Activated CD8-positive, alpha-beta T cell treated with anti-CD3 and anti-CD28 coated beads, Interleukin-2, amount 10 ng/mL, durations not matched to agents 7 days and 5 days (primary cell): ENCODE data around the gene SNX14. TPM values are rescaled to one million over a fixed set of nuclear protein-coding genes. Genes with fewer than 3 reads are reported as not detected.

ENCODE experiments used
- ATAC-seq: fragments of 150-1000 bp; cut with Tn5 transposase; one replicate; pipeline ENCODE4 v1.10.0; 2021; ENCODE audit warnings: moderate library complexity
- CTCF ChIA-PET: fragments of 350-600 bp; sonication (Branson Sonifier 250); formaldehyde crosslinking; loops from one replicate; lab custom pipeline; 2021; ENCODE audit warnings: antibody characterized with exemption; lab: Charles Lee
- POLR2A ChIA-PET: fragments of 350-600 bp; sonication (Branson Sonifier 250); formaldehyde crosslinking; loops from one replicate; lab custom pipeline; 2021; ENCODE audit warnings: antibody characterized with exemption; lab: Charles Lee
- DNase-seq: peaks from one replicate; pipeline ENCODE4 v3.0.0-alpha.2; 2020
- H3K27ac Mint-ChIP-seq: one replicate; pipeline ENCODE4 v1.8.0; 2021; ENCODE audit warnings: mild to moderate bottlenecking, mixed read lengths
- H3K27me3 Mint-ChIP-seq: one replicate; pipeline ENCODE4 v1.8.0; 2021; ENCODE audit warnings: low read depth, mixed read lengths
- H3K36me3 Mint-ChIP-seq: one replicate; pipeline ENCODE4 v1.8.0; 2021; ENCODE audit warnings: low read depth, mixed read lengths
- H3K4me1 Mint-ChIP-seq: one replicate; pipeline ENCODE4 v1.8.0; 2021; ENCODE audit warnings: low read depth, mixed read lengths
- H3K4me3 Mint-ChIP-seq: one replicate; pipeline ENCODE4 v1.8.0; 2021; ENCODE audit warnings: mild to moderate bottlenecking, mixed read lengths
- H3K9me3 Mint-ChIP-seq: one replicate; pipeline ENCODE4 v1.8.0; 2022; ENCODE audit warnings: mixed read lengths; ENCODE audit not compliant: insufficient read depth
- total RNA-seq, 2 experiments: library from RNA; stranded (reverse); gene quantifications; one replicate each; pipeline ENCODE4 v1.2.3, GENCODE V29; 2021

Gene SNX14
- total RNA-seq, 2 experiments from 2014 or later, result 50.1 to 50.3 TPM

GRCh38 chr6:85496856-85497255, 96.8 kb downstream of the SNX14 start:
- Mint-ChIP-seq H3K27me3 (no peaks in the 10 kb centered on the region), H3K27ac (no peak overlapping the region), H3K9me3 (no peaks in the 10 kb centered on the region), H3K36me3 (peaks cover 15% of the 10 kb centered on the region), H3K4me1 (peaks cover 10% of the 10 kb centered on the region), H3K4me3 (no peak overlapping the region)
- ATAC-seq (no peak), DNase-seq (no peak)
- ChIA-PET POLR2A (interaction anchor here (0.6 kb wide), 1 partner anchor 97 kb away, joined by 3 read pairs; no protein-coding TSS in a partner anchor), CTCF (interaction anchor here (6.7 kb wide), 1 partner anchor 13 kb away, joined by 66 read pairs; no protein-coding TSS in a partner anchor)

DNA sequence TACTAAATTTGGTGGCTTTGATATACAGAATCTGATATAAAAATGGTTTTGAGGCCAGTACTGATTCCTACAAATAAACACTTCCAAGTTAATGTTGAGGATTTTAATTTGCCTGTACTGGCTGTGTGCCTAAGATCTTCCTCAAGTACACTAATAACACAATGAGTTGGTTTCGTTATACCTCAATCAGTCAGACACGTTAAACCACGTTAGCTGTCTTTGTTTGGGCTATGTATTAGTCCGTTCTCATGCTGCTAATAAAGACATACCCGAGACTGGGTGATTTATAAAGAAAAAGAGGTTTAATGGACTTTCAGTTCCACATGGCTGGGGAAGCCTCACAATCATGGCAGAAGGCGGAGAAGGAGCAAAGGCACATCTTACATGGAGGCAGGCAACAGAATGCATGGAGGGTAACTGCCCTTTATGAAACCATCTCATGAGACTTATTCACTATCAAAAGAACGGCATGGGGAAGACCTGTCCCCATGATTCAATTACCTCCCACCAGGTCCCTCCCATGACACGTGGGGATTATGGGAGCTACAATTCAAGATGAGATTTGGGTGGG, 97.6 kb downstream of the SNX14 start:
- POLR2A ChIA-PET, result no interaction called here
- DNase-seq (no peak), ATAC-seq (no peak)
- CTCF ChIA-PET, result interaction anchor here (6.7 kb wide), 1 partner anchor 12 kb away, joined by 66 read pairs; no protein-coding TSS in a partner anchor
- H3K9me3 Mint-ChIP-seq, result no peaks in the 10 kb centered on the region
- peaks cover 15% of the 10 kb centered on the region for H3K36me3 Mint-ChIP-seq
- peaks cover 10% of the 10 kb centered on the region for H3K4me1 Mint-ChIP-seq
- no peaks in the 10 kb centered on the region for H3K27me3 Mint-ChIP-seq
- H3K4me3 Mint-ChIP-seq, result no peak overlapping the region
- no peak overlapping the region for H3K27ac Mint-ChIP-seq

DNA sequence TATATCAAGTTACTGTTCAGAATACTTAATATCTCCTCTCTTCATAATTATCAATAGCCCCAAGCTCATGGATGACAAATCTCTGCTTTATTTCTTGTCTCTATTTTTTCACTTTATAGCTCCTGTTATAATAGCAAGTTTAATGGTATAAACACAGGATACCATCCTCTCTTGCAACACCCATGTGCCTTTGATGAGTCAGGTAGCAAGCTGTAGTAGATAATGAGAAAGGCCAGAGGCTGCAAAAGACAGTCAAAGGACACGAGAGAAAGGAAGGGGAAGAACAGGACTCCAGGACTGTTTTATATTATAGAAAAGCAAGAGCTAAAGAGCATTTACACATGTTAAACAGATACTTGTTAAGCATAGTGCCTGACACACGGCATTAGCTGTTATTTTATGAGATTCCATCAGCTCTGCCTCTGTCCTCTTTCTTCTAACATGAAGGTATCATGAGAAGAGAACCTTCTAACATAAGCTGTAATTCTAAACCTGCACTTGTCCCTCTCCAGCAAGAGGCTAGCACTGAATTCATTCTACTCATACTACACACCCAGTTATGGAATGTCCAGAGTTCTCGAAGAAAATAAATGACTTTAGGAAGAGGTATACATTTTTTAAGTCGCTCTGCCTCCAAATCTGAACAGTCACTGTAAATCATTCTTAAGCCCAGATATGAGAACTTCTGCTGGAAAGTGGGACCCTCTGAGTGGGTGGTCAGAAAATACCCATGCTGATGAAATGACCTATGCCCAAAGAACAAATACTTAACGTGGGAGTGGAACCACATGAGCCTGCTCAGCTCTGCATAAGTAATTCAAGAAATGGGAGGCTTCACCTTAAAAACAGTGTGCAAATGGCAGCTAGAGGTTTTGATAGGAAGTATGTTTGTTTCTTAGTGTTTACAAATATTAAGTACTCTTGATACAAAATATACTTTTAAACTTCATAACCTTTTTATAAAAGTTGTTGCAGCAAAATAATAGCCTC, 98.8 kb downstream of the SNX14 start:
- peaks cover 13% of the 10 kb centered on the region for H3K36me3 Mint-ChIP-seq
- ChIA-PET CTCF (interaction anchor here (1.0 to 6.7 kb wide), 5 partner anchors 10 to 171 kb away, joined by 4 to 66 read pairs (median 5); partner anchors contain the start of gene NT5E), POLR2A (interaction anchor here (1.0 to 1.4 kb wide), 2 partner anchors 12 to 44 kb away, joined by 3 read pairs; no protein-coding TSS in a partner anchor)
- no peaks in the 10 kb centered on the region for H3K9me3 Mint-ChIP-seq
- H3K4me1 Mint-ChIP-seq, result peaks cover 10% of the 10 kb centered on the region
- no peak overlapping the region for H3K27ac Mint-ChIP-seq
- DNase-seq (no peak), ATAC-seq (no peak)
- H3K27me3 Mint-ChIP-seq, result no peaks in the 10 kb centered on the region
- no peak overlapping the region for H3K4me3 Mint-ChIP-seq

- H3K36me3 Mint-ChIP-seq, result peaks cover 13% of the 10 kb centered on the region
- ATAC-seq, result no peak
- POLR2A ChIA-PET, result interaction anchor here (0.5 to 0.7 kb wide), 3 partner anchors 14 to 200 kb away, joined by 3 read pairs; no protein-coding TSS in a partner anchor
Observed at GRCh38 chr6:85493389-85493788, 100.3 kb downstream of the SNX14 start.

GRCh38 chr6:85490516-85491248, 103.0 kb downstream of the SNX14 start:
- Mint-ChIP-seq H3K4me3 (no peak overlapping the region), H3K36me3 (no peaks in the 10 kb centered on the region)
- CTCF ChIA-PET, result interaction anchor here (0.7 to 1.6 kb wide), 2 partner anchors 11 to 15 kb away, joined by 3 read pairs; no protein-coding TSS in a partner anchor

More at GRCh38 chr6:85493389-85493788, 100.3 kb downstream of the SNX14 start:
- no peak for DNase-seq
- Mint-ChIP-seq H3K27ac (no peak overlapping the region), H3K27me3 (no peaks in the 10 kb centered on the region), H3K4me3 (no peak overlapping the region), H3K9me3 (no peaks in the 10 kb centered on the region), H3K4me1 (no peaks in the 10 kb centered on the region)
- CTCF ChIA-PET, result interaction anchor here (1.2 to 6.7 kb wide), 3 partner anchors 9 to 170 kb away, joined by 5 to 66 read pairs (median 5); no protein-coding TSS in a partner anchor

DNA sequence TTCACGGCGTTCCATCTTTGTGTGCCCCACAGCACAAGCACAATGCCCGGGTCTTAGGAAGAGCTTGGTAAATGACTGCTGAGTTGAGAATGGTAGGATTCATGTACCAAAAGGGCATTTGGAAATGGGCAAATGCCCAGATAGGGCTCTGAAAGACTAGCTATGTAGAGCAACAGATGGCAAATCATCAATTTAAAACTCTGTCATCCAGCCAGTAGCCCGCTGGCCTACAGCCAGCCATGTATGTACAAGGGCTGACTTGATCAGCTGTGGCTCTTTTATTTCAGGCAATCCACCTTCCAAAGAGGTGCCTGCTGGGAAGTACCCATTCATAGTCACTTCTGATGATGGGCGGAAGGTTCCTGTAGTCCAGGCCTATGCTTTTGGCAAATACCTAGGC, 108.7 kb downstream of the SNX14 start:
- ChIA-PET POLR2A (no interaction called here), CTCF (interaction anchor here (0.7 to 10.1 kb wide), 13 partner anchors 9 to 161 kb away, joined by 3 to 158 read pairs (median 19); partner anchors contain the start of gene NT5E)
- peaks cover 16% of the 10 kb centered on the region for H3K4me1 Mint-ChIP-seq
- H3K36me3 Mint-ChIP-seq, result no peaks in the 10 kb centered on the region
- H3K27me3 Mint-ChIP-seq, result no peaks in the 10 kb centered on the region
- no peaks in the 10 kb centered on the region for H3K9me3 Mint-ChIP-seq
- no peak overlapping the region for H3K27ac Mint-ChIP-seq
- ATAC-seq (no peak), DNase-seq (no peak)
- no peak overlapping the region for H3K4me3 Mint-ChIP-seq

More at GRCh38 chr6:85490516-85491248, 103.0 kb downstream of the SNX14 start:
- DNase-seq, result no peak
- POLR2A ChIA-PET, result no interaction called here
- no peak for ATAC-seq
- H3K27me3 Mint-ChIP-seq, result no peaks in the 10 kb centered on the region
- no peaks in the 10 kb centered on the region for H3K9me3 Mint-ChIP-seq
- no peak overlapping the region for H3K27ac Mint-ChIP-seq
- H3K4me1 Mint-ChIP-seq, result no peaks in the 10 kb centered on the region

DNA sequence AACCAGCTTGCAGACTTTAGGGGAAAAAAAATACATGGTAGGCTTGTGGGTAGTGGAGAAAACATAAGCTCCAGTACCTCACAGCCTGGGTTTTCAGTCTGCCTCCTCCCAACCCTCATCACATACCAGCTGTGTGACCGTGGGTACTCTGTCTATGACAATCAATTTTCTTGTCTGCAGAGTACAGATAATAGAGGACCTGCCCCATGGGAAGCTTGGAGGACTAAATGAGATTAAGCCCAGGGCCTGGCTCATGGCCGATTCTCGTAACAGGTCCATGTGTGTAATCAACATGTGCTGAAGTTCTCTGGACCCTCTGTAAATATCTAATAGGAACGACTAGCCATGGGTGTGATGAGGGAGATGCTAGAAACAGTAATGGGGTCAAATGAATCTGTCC, 109.8 kb downstream of the SNX14 start:
- DNase-seq, result no peak
- no peaks in the 10 kb centered on the region for H3K27me3 Mint-ChIP-seq
- ChIA-PET CTCF (interaction anchor here (0.9 to 10.1 kb wide), 21 partner anchors 9 to 160 kb away, joined by 3 to 158 read pairs (median 15); partner anchors contain the start of gene NT5E), POLR2A (interaction anchor here (1.6 to 1.7 kb wide), 2 partner anchors 11 to 21 kb away, joined by 3 read pairs; no protein-coding TSS in a partner anchor)
- no peak overlapping the region for H3K27ac Mint-ChIP-seq
- no peak for ATAC-seq
- H3K4me1 Mint-ChIP-seq, result peaks cover 16% of the 10 kb centered on the region
- H3K36me3 Mint-ChIP-seq, result no peaks in the 10 kb centered on the region
- H3K9me3 Mint-ChIP-seq, result no peaks in the 10 kb centered on the region
- no peak overlapping the region for H3K4me3 Mint-ChIP-seq

DNA sequence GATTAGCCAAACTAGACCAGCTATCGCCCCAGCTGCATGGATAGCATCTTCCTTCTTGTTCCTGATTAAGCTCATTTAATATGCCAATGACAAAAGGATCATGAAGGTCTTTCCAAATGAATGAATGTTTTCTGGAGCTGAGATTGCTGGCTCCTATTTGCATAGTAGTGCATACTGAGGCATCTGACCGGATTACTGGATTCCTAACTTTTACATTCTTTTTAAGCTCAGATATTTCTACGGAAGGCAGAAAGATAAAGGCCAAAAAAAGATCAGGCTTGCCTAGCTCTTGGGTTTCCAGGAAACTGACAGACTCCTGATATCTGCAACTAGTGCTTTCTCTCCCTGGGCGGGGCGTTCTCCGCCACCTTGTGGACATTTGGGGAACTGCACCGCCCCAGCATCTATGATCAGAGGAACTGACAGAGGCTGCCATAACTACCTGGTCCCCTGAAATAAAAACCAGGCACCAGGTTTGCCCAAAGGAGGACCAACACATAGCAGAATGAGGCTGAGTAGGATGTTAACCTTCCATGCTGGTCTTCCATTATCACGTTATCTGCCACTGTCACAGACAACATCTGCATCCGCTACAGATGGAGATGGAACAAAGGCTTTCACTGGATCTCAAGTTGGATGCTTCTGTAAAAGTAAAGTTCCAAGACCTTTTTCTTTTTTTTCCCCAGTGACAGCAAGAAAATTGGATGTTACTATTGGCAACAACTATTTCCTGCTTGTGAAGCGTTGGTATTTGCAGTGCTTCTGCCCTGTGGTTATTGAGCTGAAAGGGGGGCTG, 110.6 kb downstream of the SNX14 start:
- POLR2A ChIA-PET, result interaction anchor here (1.2 to 1.7 kb wide), 3 partner anchors 12 to 195 kb away, joined by 3 to 6 read pairs (median 3); no protein-coding TSS in a partner anchor
- peak; percentile 92 for ATAC-seq
- H3K36me3 Mint-ChIP-seq, result no peaks in the 10 kb centered on the region
- no peaks in the 10 kb centered on the region for H3K27me3 Mint-ChIP-seq
- H3K4me3 Mint-ChIP-seq, result no peak overlapping the region
- CTCF ChIA-PET, result interaction anchor here (0.7 to 10.1 kb wide), 51 partner anchors 8 to 193 kb away, joined by 3 to 158 read pairs (median 7); partner anchors contain the start of gene NT5E
- no peaks in the 10 kb centered on the region for H3K9me3 Mint-ChIP-seq
- no peak overlapping the region for H3K27ac Mint-ChIP-seq
- DNase-seq, result peak; percentile 89
- peaks cover 18% of the 10 kb centered on the region for H3K4me1 Mint-ChIP-seq

DNA sequence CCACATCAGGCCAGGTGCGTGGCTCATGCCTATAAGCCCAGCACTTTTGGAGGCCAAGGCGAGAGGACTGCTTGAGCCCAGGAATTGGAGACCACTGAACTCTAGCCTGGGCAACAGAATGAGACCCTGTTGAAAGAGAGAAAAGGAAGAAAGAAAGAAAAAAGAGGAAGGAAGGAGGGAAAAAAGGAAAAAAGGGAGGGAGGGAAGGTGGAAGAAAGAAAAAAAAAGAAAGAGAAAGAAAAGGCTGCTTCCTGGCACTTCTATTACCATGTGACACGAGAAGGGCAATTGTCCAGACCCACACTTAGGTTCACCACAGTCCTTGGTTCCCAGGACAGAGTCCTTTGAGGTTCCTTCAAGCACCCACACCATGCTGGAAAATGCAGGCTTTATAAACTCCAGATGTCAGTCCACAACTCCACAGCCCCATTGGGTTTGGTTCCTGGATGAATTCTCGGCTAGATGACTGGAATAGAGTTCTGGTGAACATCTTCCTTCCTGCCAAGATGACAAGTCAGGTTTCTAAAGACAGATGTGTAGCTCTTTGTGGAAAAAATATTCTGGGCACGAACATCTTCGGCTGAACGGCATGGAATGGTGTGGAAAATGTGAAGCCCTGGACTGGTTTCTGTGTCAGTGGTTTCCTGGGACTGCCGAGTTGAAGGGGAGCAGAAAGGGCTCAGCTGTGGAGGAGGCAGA, 111.3 kb downstream of the SNX14 start:
- POLR2A ChIA-PET, result interaction anchor here (0.8 to 1.7 kb wide), 4 partner anchors 13 to 196 kb away, joined by 3 to 6 read pairs (median 3); no protein-coding TSS in a partner anchor
- peaks cover 24% of the 10 kb centered on the region for H3K4me1 Mint-ChIP-seq
- H3K27me3 Mint-ChIP-seq, result no peaks in the 10 kb centered on the region
- no peak overlapping the region for H3K4me3 Mint-ChIP-seq
- ATAC-seq, result no peak
- H3K9me3 Mint-ChIP-seq, result no peaks in the 10 kb centered on the region
- peaks cover 3% of the 10 kb centered on the region for H3K36me3 Mint-ChIP-seq
- H3K27ac Mint-ChIP-seq, result no peak overlapping the region
- CTCF ChIA-PET, result interaction anchor here (0.7 to 10.1 kb wide), 49 partner anchors 9 to 193 kb away, joined by 3 to 158 read pairs (median 7); partner anchors contain the start of gene NT5E
- DNase-seq, result no peak
